ENCODE measurements around the gene CD28. TPM values are rescaled to one million over a fixed set of nuclear protein-coding genes. Genes with fewer than 3 reads are reported as not detected.

Gene CD28
- total RNA-seq, 2 experiments from 2014 or later: 128 to 130 TPM

GRCh38 chr2:203704430-203704829 lies 2.0 kb upstream of the CD28 start:
- Mint-ChIP-seq H3K4me1 (ENCODE audit: low read depth) (peaks cover 36% of the 10 kb centered on the region), H3K27me3 (no peaks in the 10 kb centered on the region), H3K9me3 (no peaks in the 10 kb centered on the region), H3K27ac (peak overlapping the region; percentile 92), H3K36me3 (ENCODE audit: low read depth) (peaks cover 37% of the 10 kb centered on the region), H3K4me3 (peak overlapping the region; percentile 66)
- Histone ChIP-seq H3K4me3 (ENCODE audit: low read length) (no peak overlapping the region), H3K27ac (ENCODE audit: low read depth in 1 of 2, low read length in 2 of 2) (peak overlapping the region; percentile 55 to 92), H3K4me1 (ENCODE audit: insufficient read depth, low read length) (peaks cover 16% of the 10 kb centered on the region), H3K9me3 (ENCODE audit: control insufficient read depth in 1 of 2, insufficient read depth in 1 of 2, low read length in 2 of 2) (no peaks in the 10 kb centered on the region), H3K27me3 (ENCODE audit: control insufficient read depth in 1 of 2, insufficient read depth in 2 of 2, low read length in 2 of 2) (no peaks in the 10 kb centered on the region), H3K36me3 (ENCODE audit: insufficient read depth, low read length) (peaks cover under 1% of the 10 kb centered on the region)
- DNase-seq (peak in 2 of 14 experiments; percentile 51 to 62), ATAC-seq (ENCODE audit: poor library complexity) (no peak)
- POLR2A ChIA-PET: interaction anchor here (1.0 to 19.9 kb wide), 6 partner anchors 9 to 111 kb away, joined by 3 to 621 read pairs (median 4); no protein-coding TSS in a partner anchor
- no peak for TF ChIP-seq CTCF (IDR thresholded peaks at IDR 0.05)
- CTCF ChIA-PET: interaction anchor here (0.8 to 1.9 kb wide), 4 partner anchors 36 to 107 kb away, joined by 3 to 5 read pairs (median 3); no protein-coding TSS in a partner anchor
- intact Hi-C loops (cut with DNase I, micrococcal nuclease): no loop called here

GRCh38 chr2:203705178-203705577 lies 1.3 kb upstream of the CD28 start:
- peak overlapping the region; percentile 90 for H3K4me3 Mint-ChIP-seq
- peak overlapping the region; percentile 39 for H3K4me3 ChIP-seq (ENCODE audit: low read length)
- no peaks in the 10 kb centered on the region for H3K9me3 Mint-ChIP-seq
- peak overlapping the region; percentile 82 to 92 for H3K27ac ChIP-seq (ENCODE audit: low read depth in 1 of 2, low read length in 2 of 2)
- H3K36me3 Mint-ChIP-seq (ENCODE audit: low read depth): peaks cover 44% of the 10 kb centered on the region
- H3K4me1 Mint-ChIP-seq (ENCODE audit: low read depth): peaks cover 42% of the 10 kb centered on the region
- ChIA-PET POLR2A (interaction anchor here (0.5 to 19.9 kb wide), 6 partner anchors 11 to 107 kb away, joined by 3 to 621 read pairs (median 4); no protein-coding TSS in a partner anchor), CTCF (interaction anchor here (0.7 to 1.9 kb wide), 4 partner anchors 33 to 98 kb away, joined by 3 to 5 read pairs (median 3); no protein-coding TSS in a partner anchor)
- H3K27me3 ChIP-seq (ENCODE audit: control insufficient read depth in 1 of 2, insufficient read depth in 2 of 2, low read length in 2 of 2): no peaks in the 10 kb centered on the region
- H3K4me1 ChIP-seq (ENCODE audit: insufficient read depth, low read length): peaks cover 16% of the 10 kb centered on the region
- intact Hi-C loops (cut with DNase I, micrococcal nuclease): loop anchor here (5.0 kb wide), 3 partner anchors 37 to 173 kb away; no protein-coding TSS in a partner anchor
- ATAC-seq (ENCODE audit: poor library complexity): peak; percentile 55
- no peaks in the 10 kb centered on the region for H3K27me3 Mint-ChIP-seq
- H3K36me3 ChIP-seq (ENCODE audit: insufficient read depth, low read length): peaks cover 4% of the 10 kb centered on the region
- peak overlapping the region; percentile 92 for H3K27ac Mint-ChIP-seq
- H3K9me3 ChIP-seq (ENCODE audit: control insufficient read depth in 1 of 2, insufficient read depth in 1 of 2, low read length in 2 of 2): no peaks in the 10 kb centered on the region
- no peak for TF ChIP-seq CTCF (IDR thresholded peaks at IDR 0.05)
- peak in 12 of 14 experiments; percentile 15 to 84 (median 40) for DNase-seq

- H3K27ac Mint-ChIP-seq: peak overlapping the region; percentile 92
- no peaks in the 10 kb centered on the region for H3K9me3 ChIP-seq (ENCODE audit: control insufficient read depth in 1 of 2, insufficient read depth in 1 of 2, low read length in 2 of 2)
- H3K4me1 Mint-ChIP-seq (ENCODE audit: low read depth): peaks cover 64% of the 10 kb centered on the region
- H3K9me3 Mint-ChIP-seq: no peaks in the 10 kb centered on the region
- ChIA-PET CTCF (interaction anchor here (1.1 to 3.3 kb wide), 3 partner anchors 33 to 108 kb away, joined by 3 to 19 read pairs (median 7); no protein-coding TSS in a partner anchor), POLR2A (interaction anchor here (0.8 to 19.9 kb wide), 16 partner anchors 12 to 468 kb away, joined by 3 to 621 read pairs (median 6); partner anchors contain the start of genes CTLA4, CYP20A1 and RAPH1)
- H3K36me3 ChIP-seq (ENCODE audit: insufficient read depth, low read length): peaks cover 18% of the 10 kb centered on the region
- intact Hi-C loops (cut with DNase I, micrococcal nuclease): loop anchor here (1.0 to 5.0 kb wide), 5 partner anchors 35 to 175 kb away; partner anchors contain the start of gene RAPH1 (in 1 of the 2)
- H3K27ac ChIP-seq (ENCODE audit: low read depth in 1 of 2, low read length in 2 of 2): peak overlapping the region; percentile 82 to 92
- peaks cover 68% of the 10 kb centered on the region for H3K36me3 Mint-ChIP-seq (ENCODE audit: low read depth)
- H3K4me3 Mint-ChIP-seq: peak overlapping the region; percentile 90
- H3K27me3 ChIP-seq (ENCODE audit: control insufficient read depth in 1 of 2, insufficient read depth in 2 of 2, low read length in 2 of 2): no peaks in the 10 kb centered on the region
- no peak for TF ChIP-seq CTCF (IDR thresholded peaks at IDR 0.05)
- peaks cover 29% of the 10 kb centered on the region for H3K4me1 ChIP-seq (ENCODE audit: insufficient read depth, low read length)
- DNase-seq (peak in 4 of 14 experiments; percentile 32 to 53 (median 46)), ATAC-seq (ENCODE audit: poor library complexity) (no peak)
- no peaks in the 10 kb centered on the region for H3K27me3 Mint-ChIP-seq
- H3K4me3 ChIP-seq (ENCODE audit: low read length): peak overlapping the region; percentile 81
Measured at GRCh38 chr2:203707530-203707929, 1.1 kb downstream of the CD28 start.

Data from CD4-positive, alpha-beta T cell (primary cell).